NCI-H226 (cell line): Measurements from ENCODE around the gene ELK4.

ENCODE experiments used
- DNase-seq: peaks from one replicate; pipeline ENCODE4 v3.0.0-alpha.2; 2015

Gene ELK4

GRCh38 chr1:205631768-205632668 is at the start of gene ELK4:
Gene ELK4 (minus strand): TSS chr1:205632011. CDS start chr1:205623882, 8,129 bp downstream.
- peak; percentile 97 for DNase-seq

- DNase-seq = no peak
These were observed 49.6 kb upstream of the ELK4 start for GRCh38 chr1:205681364-205681763.

- no peak for DNase-seq
These were observed 48.5 kb upstream of the ELK4 start, which contains the start of gene SLC45A3 for GRCh38 chr1:205680073-205680851. Gene SLC45A3 (minus strand): TSS chr1:205680509. CDS start chr1:205664656, 15,853 bp downstream.

GRCh38 chr1:205678286-205679111 is 46.7 kb upstream of the ELK4 start:
- peak; percentile 30 for DNase-seq

GRCh38 chr1:205677167-205677566 is 45.4 kb upstream of the ELK4 start:
- no peak for DNase-seq

- DNase-seq = no peak
These were observed 44.8 kb upstream of the ELK4 start for GRCh38 chr1:205676597-205676996.

GRCh38 chr1:205676002-205676401 is 44.2 kb upstream of the ELK4 start:
- no peak for DNase-seq

- DNase-seq = no peak
These were observed 43.4 kb upstream of the ELK4 start for GRCh38 chr1:205675247-205675646.

GRCh38 chr1:205672970-205673369 is 41.2 kb upstream of the ELK4 start:
- no peak for DNase-seq

GRCh38 chr1:205672395-205672889 is 40.6 kb upstream of the ELK4 start:
- DNase-seq = no peak

GRCh38 chr1:205670611-205671430 is 39.0 kb upstream of the ELK4 start:
- no peak for DNase-seq

GRCh38 chr1:205670150-205670446 is 38.3 kb upstream of the ELK4 start:
- no peak for DNase-seq

- no peak for DNase-seq
These were observed 37.7 kb upstream of the ELK4 start for GRCh38 chr1:205669341-205670149.

GRCh38 chr1:205668951-205669340 is 37.1 kb upstream of the ELK4 start:
- DNase-seq = no peak

GRCh38 chr1:205667909-205668643 is 36.3 kb upstream of the ELK4 start:
- DNase-seq = no peak

- DNase-seq = no peak
These were observed 34.8 kb upstream of the ELK4 start for GRCh38 chr1:205666372-205667166.

- DNase-seq = no peak
These were observed 33.6 kb upstream of the ELK4 start for GRCh38 chr1:205665201-205666045.

GRCh38 chr1:205664399-205665017 is 32.7 kb upstream of the ELK4 start:
- DNase-seq = no peak
